HCT116 (cell line): Measurements from ENCODE around the gene TRERF1. TPM values are rescaled to one million over a fixed set of nuclear protein-coding genes. Genes with fewer than 3 reads are reported as not detected.

Experiments used
- ATAC-seq: fragments of 200-7000 bp; cut with Tn5 transposase; 2 replicates; pipeline ENCODE4 v1.9.1; 2020; ENCODE audit warnings: mild to moderate bottlenecking, moderate library complexity
- BruUV-seq: library from RNA; stranded (reverse); fragments of 400-500 nt; replicated peaks from 2 replicates; lab custom pipeline; 2021; lab: Mats Ljungman, UMichigan
- CTCF ChIA-PET: fragments of 300-600 bp; sonication (Branson Sonifier 250); formaldehyde crosslinking; loops from one replicate; lab custom pipeline; 2021; ENCODE audit warnings: antibody characterized with exemption; lab: Charles Lee
- POLR2A ChIA-PET: fragments of 300-600, 350-600 bp; sonication (Branson Sonifier 250); formaldehyde crosslinking; loops from one replicate; lab custom pipeline; 2021; ENCODE audit warnings: antibody characterized with exemption; lab: Charles Lee
- RAD21 ChIA-PET, 2 experiments: fragments of 300-600 bp; sonication (Branson Sonifier 250); formaldehyde crosslinking; loops; one replicate each; lab custom pipeline; 2023; ENCODE audit warnings: low total read pairs in 2 of 2; ENCODE audit not compliant: uncharacterized antibody in 2 of 2, unreplicated experiment in 2 of 2, low non-redundant PET in 1 of 2; lab: Charles Lee
- DNase-seq: peaks from one replicate; pipeline ENCODE4 v3.0.0-alpha.2; 2010; ENCODE audit warnings: low read depth, low spot score
- H2AFZ ChIP-seq: fragments of 200-600 bp; shearing (Covaris generic), sonication (generic); 2 replicates; pipeline ENCODE4 v1.6.1; 2017; ENCODE audit warnings: low read depth, mixed run types, mixed read lengths, antibody characterized with exemption, low read length; ENCODE audit not compliant: poor library complexity, severe bottlenecking
- H3K27ac ChIP-seq: 2 replicates; pipeline ENCODE4 v1.5.1; 2012; ENCODE audit warnings: low read depth, low read length
- H3K27me3 ChIP-seq: fragments of 200-600 bp; sonication (generic); 2 replicates; pipeline ENCODE4 v1.6.1; 2016; ENCODE audit warnings: mixed run types, low read length, mixed read lengths; ENCODE audit not compliant: insufficient read depth
- H3K36me3 ChIP-seq, 2 experiments: fragments of 200-500 bp in 1 of 2; fragments of 200-600 bp in 1 of 2; sonication (Bioruptor generic) in 1 of 2; sonication (generic) in 1 of 2; 2 replicates each; pipeline versions ENCODE4 v1.5.1 to v1.6.1; 2014 to 2016; ENCODE audit warnings: low read length in 2 of 2, inconsistent platforms in 1 of 2, mixed read lengths in 1 of 2, mixed run types in 1 of 2; ENCODE audit not compliant: insufficient read depth in 2 of 2, control insufficient read depth in 1 of 2
- H3K4me1 ChIP-seq, 2 experiments: fragments of 200-600 bp in 1 of 2; sonication (generic) in 1 of 2; 2 replicates each; pipeline versions ENCODE4 v1.5.1 to v1.6.1; 2012 to 2017; ENCODE audit warnings: low read length in 2 of 2, inconsistent platforms in 1 of 2, mild to moderate bottlenecking in 1 of 2, mixed read lengths in 1 of 2, mixed run types in 1 of 2, moderate library complexity in 1 of 2; ENCODE audit not compliant: insufficient read depth in 2 of 2, control insufficient read depth in 1 of 2
- H3K4me2 ChIP-seq: fragments of 200-600 bp; sonication (generic); 2 replicates; pipeline ENCODE4 v1.6.1; 2017; ENCODE audit warnings: mixed run types, low read length, mixed read lengths
- H3K4me3 ChIP-seq, 2 experiments: fragments of 200-600 bp in 1 of 2; sonication (generic) in 1 of 2; replicated peaks in 1 of 2; 2 replicates each; pipeline ENCODE4 v1.5.1; 2011 to 2016; ENCODE audit warnings: low read length in 2 of 2, control low read depth in 1 of 2, low read depth in 1 of 2, mild to moderate bottlenecking in 1 of 2, mixed read lengths in 1 of 2, mixed run types in 1 of 2
- H3K79me2 ChIP-seq: fragments of 200-600 bp; sonication (generic); 2 replicates; pipeline ENCODE4 v1.6.1; 2017; ENCODE audit warnings: mild to moderate bottlenecking, mixed run types, low read length, moderate library complexity, mixed read lengths; ENCODE audit not compliant: insufficient read depth
- H3K9ac ChIP-seq: fragments of 200-600 bp; sonication (generic); 2 replicates; pipeline ENCODE4 v1.6.1; 2016; ENCODE audit warnings: low read length, mixed read lengths
- H3K9me2 ChIP-seq: fragments of 200-600 bp; sonication (generic), shearing (Covaris generic); 2 replicates; pipeline ENCODE4 v1.6.1; 2017; ENCODE audit warnings: mixed run types, mild to moderate bottlenecking, moderate library complexity; ENCODE audit not compliant: insufficient read depth
- H3K9me3 ChIP-seq, 2 experiments: fragments of 200-500 bp in 1 of 2; fragments of 200-600 bp in 1 of 2; sonication (Bioruptor generic) in 1 of 2; sonication (generic) in 1 of 2; 2 replicates each; pipeline ENCODE4 v1.6.1; 2014 to 2017; ENCODE audit warnings: low read length in 2 of 2, mixed read lengths in 2 of 2, inconsistent platforms in 1 of 2, low read depth in 1 of 2, mild to moderate bottlenecking in 1 of 2, mixed run types in 1 of 2, moderate library complexity in 1 of 2; ENCODE audit not compliant: control insufficient read depth in 1 of 2, insufficient read depth in 1 of 2
- H4K20me1 ChIP-seq: fragments of 200-600 bp; sonication (generic), shearing (Covaris generic); 2 replicates; pipeline ENCODE4 v1.6.1; 2017; ENCODE audit warnings: mixed run types, mild to moderate bottlenecking, moderate library complexity; ENCODE audit not compliant: insufficient read depth
- CTCF ChIP-seq, 3 experiments: fragments of 200-600 bp in 1 of 3; sonication (generic) in 1 of 3; IDR thresholded peaks in 2 of 3; conservative IDR thresholded peaks in 1 of 3; 2 replicates each; pipeline ENCODE4 v1.5.1; 2012 to 2017; ENCODE audit warnings: low read depth in 2 of 3, low read length in 2 of 3, antibody characterized with exemption in 1 of 3, borderline replicate concordance in 1 of 3, control low read depth in 1 of 3, mild to moderate bottlenecking in 1 of 3, mixed read lengths in 1 of 3, mixed run types in 1 of 3, moderate library complexity in 1 of 3; ENCODE audit not compliant: insufficient read depth in 1 of 3
- MAX ChIP-seq: IDR thresholded peaks from 2 replicates; pipeline ENCODE4 v1.6.1; 2012
- POLR2AphosphoS5 ChIP-seq: IDR thresholded peaks from 2 replicates; pipeline ENCODE4 v1.6.1; 2011; ENCODE audit warnings: mild to moderate bottlenecking, low read depth, low read length, moderate library complexity
- RAD21 ChIP-seq: IDR thresholded peaks from 2 replicates; pipeline ENCODE4 v1.6.1; 2012; ENCODE audit warnings: low read depth, mild to moderate bottlenecking
- intact Hi-C: fragments of 100-400 bp; cut with micrococcal nuclease; formaldehyde crosslinking; loops from 2 replicates; pipeline ENCODE4 v1.10.0; 2022
- total RNA-seq: library from RNA; stranded (reverse); gene quantifications from one replicate; pipeline ENCODE4 v1.2.1, GENCODE V29; 2021; ENCODE audit not compliant: unreplicated experiment

The TRERF1 gene
- total RNA-seq, 1 experiment from 2014 or later, result 12.4 TPM

- no peak for TF ChIP-seq POLR2AphosphoS5
- POLR2A ChIA-PET, result no interaction called here
- no peak for DNase-seq
Observed at GRCh38 chr6:42420741-42421140, 31.0 kb downstream of the TRERF1 start.

GRCh38 chr6:42419490-42420280 is 32.0 kb downstream of the TRERF1 start:
- DNase-seq (no peak), ATAC-seq (no peak)
- TF ChIP-seq MAX (no peak), CTCF (IDR thresholded peaks at IDR 0.05 in 2 of 3, conservative IDR thresholded peaks at IDR 0.05 in 1 of 3; ENCODE audit: borderline replicate concordance in 1 of 3, insufficient read depth in 1 of 3, low read depth in 2 of 3, low read length in 2 of 3) (0 out of 6 replicates have a peak, but pooled peaks of 2 of the 3 experiments have one; percentile 14 to 18), RAD21 (peak; percentile 27; the same call in 1 of the 2 replicates)
- no peak overlapping the region for H2AFZ ChIP-seq
- no peak overlapping the region for H3K27ac ChIP-seq
- intact Hi-C loops, result no loop called here
- no peaks in the 10 kb centered on the region for H3K27me3 ChIP-seq
- H3K9me3 ChIP-seq, result no peaks in the 10 kb centered on the region
- H3K79me2 ChIP-seq, result no peaks in the 10 kb centered on the region
- no peak overlapping the region for H3K4me2 ChIP-seq
- no peaks in the 10 kb centered on the region for H4K20me1 ChIP-seq
- no TSS peak for BruUV-seq
- H3K36me3 ChIP-seq, result no peaks in the 10 kb centered on the region
- RAD21 ChIA-PET, result no interaction called here
- POLR2A ChIA-PET, result no interaction called here
- no peak overlapping the region for H3K9ac ChIP-seq
- H3K4me3 ChIP-seq, result no peak overlapping the region
- CTCF ChIA-PET, result interaction anchor here (0.9 kb wide), 1 partner anchor 9 kb away, joined by 5 read pairs; no protein-coding TSS in a partner anchor
- no peaks in the 10 kb centered on the region for H3K9me2 ChIP-seq
- H3K4me1 ChIP-seq, result no peaks in the 10 kb centered on the region

More at GRCh38 chr6:42420741-42421140, 31.0 kb downstream of the TRERF1 start:
- no TSS peak for BruUV-seq
- H3K4me2 ChIP-seq, result no peak overlapping the region
- no peaks in the 10 kb centered on the region for H3K9me2 ChIP-seq
- no peak overlapping the region for H3K9ac ChIP-seq
- no peak overlapping the region for H2AFZ ChIP-seq
- H3K27ac ChIP-seq, result no peak overlapping the region
- ChIA-PET CTCF (no interaction called here), RAD21 (no interaction called here)
- no peaks in the 10 kb centered on the region for H4K20me1 ChIP-seq
- H3K79me2 ChIP-seq, result no peaks in the 10 kb centered on the region
- no peaks in the 10 kb centered on the region for H3K27me3 ChIP-seq
- H3K4me3 ChIP-seq, result no peak overlapping the region
- H3K36me3 ChIP-seq, result no peaks in the 10 kb centered on the region
- no peak for ATAC-seq
- no peaks in the 10 kb centered on the region for H3K9me3 ChIP-seq
- intact Hi-C loops, result no loop called here
- H3K4me1 ChIP-seq, result peaks cover 0 to 3% of the 10 kb centered on the region in 2 experiments; a peak in 1 of 4 replicates
